SK-N-SH treated with all-trans-retinoic acid at 6 μM for 48 hours (cell line): ENCODE data around the gene RING1.

ENCODE experiments used
- ARNTL ChIP-seq: fragments of 450-650 bp; formaldehyde crosslinking; IDR thresholded peaks from 2 replicates; pipeline ENCODE4 v1.5.0; 2020; ENCODE audit warnings: low read depth, mild to moderate bottlenecking, moderate library complexity, borderline replicate concordance
- BACH2 ChIP-seq: fragments of 250-450 bp; sonication (Bioruptor Pico); IDR thresholded peaks from 2 replicates; pipeline ENCODE4 v1.9.0; 2021; ENCODE audit warnings: mild to moderate bottlenecking, borderline replicate concordance
- CREB5 ChIP-seq: fragments of 250-450 bp; sonication (Bioruptor Pico); IDR thresholded peaks from 2 replicates; pipeline ENCODE4 v1.5.1; 2020; ENCODE audit warnings: low read depth, mild to moderate bottlenecking, moderate library complexity
- CSDC2 ChIP-seq: fragments of 250-450 bp; sonication (Bioruptor Pico); IDR thresholded peaks from 2 replicates; pipeline ENCODE4 v1.5.0; 2020; ENCODE audit warnings: mild to moderate bottlenecking, moderate library complexity
- GLIS3 ChIP-seq: fragments of 250-450 bp; sonication (Bioruptor Pico); IDR thresholded peaks from 2 replicates; pipeline ENCODE4 v1.5.0; 2020; ENCODE audit warnings: mild to moderate bottlenecking, moderate library complexity
- ISL1 ChIP-seq: fragments of 250-450 bp; sonication (Bioruptor Pico); IDR thresholded peaks from 2 replicates; pipeline ENCODE4 v2.1.2; 2022; ENCODE audit warnings: mild to moderate bottlenecking, moderate library complexity
- PATZ1 ChIP-seq: fragments of 250-450 bp; sonication (Bioruptor Pico); IDR thresholded peaks from 2 replicates; pipeline ENCODE4 v1.8.0; 2020; ENCODE audit warnings: mild to moderate bottlenecking, moderate library complexity, borderline replicate concordance
- POU6F1 ChIP-seq: fragments of 250-450 bp; sonication (Bioruptor Pico); IDR thresholded peaks from 2 replicates; pipeline ENCODE4 v1.8.0; 2021; ENCODE audit warnings: low read depth, mild to moderate bottlenecking, moderate library complexity, borderline replicate concordance
- RARB ChIP-seq: fragments of 250-450 bp; sonication (Bioruptor Pico); IDR thresholded peaks from 2 replicates; pipeline ENCODE4 v1.8.0; 2021; ENCODE audit warnings: mild to moderate bottlenecking, moderate library complexity
- TCF4 ChIP-seq: fragments of 250-450 bp; sonication (Bioruptor Pico); IDR thresholded peaks from 2 replicates; pipeline ENCODE4 v1.8.0; 2021; ENCODE audit warnings: mild to moderate bottlenecking, moderate library complexity, borderline replicate concordance
- ZFP3 ChIP-seq: fragments of 250-450 bp; sonication (Bioruptor Pico); IDR thresholded peaks from 2 replicates; pipeline ENCODE4 v1.5.0; 2020; ENCODE audit warnings: mild to moderate bottlenecking, moderate library complexity
- ZFP30 ChIP-seq: fragments of 450-650 bp; formaldehyde crosslinking; IDR thresholded peaks from 2 replicates; pipeline ENCODE4 v1.5.0; 2022; ENCODE audit warnings: mild to moderate bottlenecking, moderate library complexity
- ZNF565 ChIP-seq: fragments of 450-650 bp; formaldehyde crosslinking; conservative IDR thresholded peaks from 2 replicates; pipeline ENCODE4 v1.5.0; 2020; ENCODE audit warnings: low read depth, mild to moderate bottlenecking, moderate library complexity
- ZNF8 ChIP-seq: fragments of 450-650 bp; formaldehyde crosslinking; IDR thresholded peaks from 2 replicates; pipeline ENCODE4 v1.5.0; 2020; ENCODE audit warnings: mild to moderate bottlenecking, moderate library complexity

- no peak for TF ChIP-seq ARNTL (CRISPR knock-in tag)
- no peak for TF ChIP-seq ZFP30 (CRISPR knock-in tag)
- no peak for TF ChIP-seq PATZ1 (CRISPR knock-in tag)
- no peak for TF ChIP-seq CSDC2 (CRISPR knock-in tag)
- TF ChIP-seq ZNF565: no peak
- no peak for TF ChIP-seq GLIS3 (CRISPR knock-in tag)
- TF ChIP-seq CREB5 (CRISPR knock-in tag): no peak
- TF ChIP-seq TCF4 (CRISPR knock-in tag): no peak
- no peak for TF ChIP-seq ISL1 (CRISPR knock-in tag)
- TF ChIP-seq POU6F1 (CRISPR knock-in tag): no peak
- TF ChIP-seq RARB: no peak
- TF ChIP-seq ZFP3 (CRISPR knock-in tag): no peak
- TF ChIP-seq ZNF8 (CRISPR knock-in tag): no peak
- TF ChIP-seq BACH2: no peak
These were observed 47.5 kb upstream of the RING1 start for GRCh38 chr6:33160728-33161344.
